K562 (cell line): ENCODE measurements around the gene ZNF558. TPM values are rescaled to one million over a fixed set of nuclear protein-coding genes. Genes with fewer than 3 reads are reported as not detected.
A peak's percentile ranks its signal among the peaks of the same experiment; 100 is the strongest.

Source experiments
- CBX1 ChIP-seq: sonication (generic); IDR thresholded peaks from 2 replicates; pipeline ENCODE4 v1.6.1; 2016; ENCODE audit warnings: antibody characterized with exemption, low read depth, mild to moderate bottlenecking
- CBX5 ChIP-seq: IDR thresholded peaks from 2 replicates; pipeline ENCODE4 v1.6.1; 2014; ENCODE audit warnings: low read depth, borderline replicate concordance
- polyA plus RNA-seq, 8 experiments: library from polyadenylated mRNA; depleted of rRNA in 4 of 8; stranded (reverse) in 5 of 8; unstranded in 3 of 8; fragments of >200 nt; fragmentation: Nextera tagmentation in 2 of 8; fragmentation: Illumina TruSeq in 1 of 8; extraction: Ambion mirVana in 2 of 8; extraction: Trizol in 1 of 8; gene quantifications; 2 replicates each; pipeline versions ENCODE4 v1.2.1 to v1.2.3, GENCODE V29; 2011 to 2014; ENCODE audit warnings: inconsistent platforms in 1 of 8, missing spikeins in 1 of 8
- total RNA-seq, 7 experiments: library from RNA; depleted of rRNA in 6 of 7; stranded (reverse); fragments of >200 nt in 6 of 7; fragmentation: Illumina TruSeq in 2 of 7; extraction: Trizol in 2 of 7; gene quantifications; 2 replicates each; pipeline versions ENCODE4 v1.2.1 to v1.2.3, GENCODE V29; 2011 to 2021; ENCODE audit warnings: low replicate concordance in 1 of 7
- TF ChIP-seq, protein P1 (sequence below), 2 experiments: IDR thresholded peaks in 1 of 2; conservative IDR thresholded peaks in 1 of 2; 2 replicates each; pipeline ENCODE4 v1.6.1; 2016; ENCODE audit warnings: low read depth in 2 of 2, mild to moderate bottlenecking in 1 of 2, missing compliant biosample characterization in 1 of 2, missing genetic modification characterization in 1 of 2, moderate library complexity in 1 of 2
- TF ChIP-seq, protein P2 (sequence below): fragments of 450-650 bp; IDR thresholded peaks from 2 replicates; pipeline ENCODE4 v1.6.1; 2016; ENCODE audit warnings: mild to moderate bottlenecking, moderate library complexity

Gene ZNF558
- total and polyA plus RNA-seq, 9 of the 15 experiments (the other 6 are each of a cell fraction or from before 2014, with no cell fraction given), result 5.4 to 47.6 (median 21.2) TPM

DNA sequence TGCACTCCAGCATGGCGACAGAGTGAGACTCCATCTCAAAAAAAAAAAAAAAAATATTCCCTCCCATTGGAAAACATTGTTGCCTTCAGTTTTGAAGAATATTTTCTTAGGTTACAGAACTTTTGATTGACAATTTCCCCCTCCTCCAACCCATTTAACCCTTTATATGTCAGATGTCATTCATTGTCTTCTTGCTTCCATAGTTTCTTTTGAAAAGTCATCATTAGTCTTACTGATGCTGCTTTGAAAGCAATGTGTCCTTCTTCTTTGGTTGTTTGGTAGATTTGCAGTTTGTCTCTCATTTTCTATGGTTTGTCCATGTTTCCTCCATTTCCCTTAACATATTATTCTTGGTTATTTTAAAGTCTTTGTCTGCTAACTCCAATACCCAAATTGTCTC, 25.4 kb downstream of the ZNF558 start (continued):
- TF ChIP-seq, protein P1, sequence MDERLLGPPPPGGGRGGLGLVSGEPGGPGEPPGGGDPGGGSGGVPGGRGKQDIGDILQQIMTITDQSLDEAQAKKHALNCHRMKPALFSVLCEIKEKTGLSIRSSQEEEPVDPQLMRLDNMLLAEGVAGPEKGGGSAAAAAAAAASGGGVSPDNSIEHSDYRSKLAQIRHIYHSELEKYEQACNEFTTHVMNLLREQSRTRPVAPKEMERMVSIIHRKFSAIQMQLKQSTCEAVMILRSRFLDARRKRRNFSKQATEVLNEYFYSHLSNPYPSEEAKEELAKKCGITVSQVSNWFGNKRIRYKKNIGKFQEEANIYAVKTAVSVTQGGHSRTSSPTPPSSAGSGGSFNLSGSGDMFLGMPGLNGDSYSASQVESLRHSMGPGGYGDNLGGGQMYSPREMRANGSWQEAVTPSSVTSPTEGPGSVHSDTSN (CRISPR knock-in tag; IDR thresholded peaks at IDR 0.05; ENCODE audit: low read depth), result no peak
- TF ChIP-seq, protein P1 (tag; conservative IDR thresholded peaks at IDR 0.05; ENCODE audit: low read depth), result peak; percentile 82
- TF ChIP-seq CBX5, result peak; percentile 94
- TF ChIP-seq, protein P2, sequence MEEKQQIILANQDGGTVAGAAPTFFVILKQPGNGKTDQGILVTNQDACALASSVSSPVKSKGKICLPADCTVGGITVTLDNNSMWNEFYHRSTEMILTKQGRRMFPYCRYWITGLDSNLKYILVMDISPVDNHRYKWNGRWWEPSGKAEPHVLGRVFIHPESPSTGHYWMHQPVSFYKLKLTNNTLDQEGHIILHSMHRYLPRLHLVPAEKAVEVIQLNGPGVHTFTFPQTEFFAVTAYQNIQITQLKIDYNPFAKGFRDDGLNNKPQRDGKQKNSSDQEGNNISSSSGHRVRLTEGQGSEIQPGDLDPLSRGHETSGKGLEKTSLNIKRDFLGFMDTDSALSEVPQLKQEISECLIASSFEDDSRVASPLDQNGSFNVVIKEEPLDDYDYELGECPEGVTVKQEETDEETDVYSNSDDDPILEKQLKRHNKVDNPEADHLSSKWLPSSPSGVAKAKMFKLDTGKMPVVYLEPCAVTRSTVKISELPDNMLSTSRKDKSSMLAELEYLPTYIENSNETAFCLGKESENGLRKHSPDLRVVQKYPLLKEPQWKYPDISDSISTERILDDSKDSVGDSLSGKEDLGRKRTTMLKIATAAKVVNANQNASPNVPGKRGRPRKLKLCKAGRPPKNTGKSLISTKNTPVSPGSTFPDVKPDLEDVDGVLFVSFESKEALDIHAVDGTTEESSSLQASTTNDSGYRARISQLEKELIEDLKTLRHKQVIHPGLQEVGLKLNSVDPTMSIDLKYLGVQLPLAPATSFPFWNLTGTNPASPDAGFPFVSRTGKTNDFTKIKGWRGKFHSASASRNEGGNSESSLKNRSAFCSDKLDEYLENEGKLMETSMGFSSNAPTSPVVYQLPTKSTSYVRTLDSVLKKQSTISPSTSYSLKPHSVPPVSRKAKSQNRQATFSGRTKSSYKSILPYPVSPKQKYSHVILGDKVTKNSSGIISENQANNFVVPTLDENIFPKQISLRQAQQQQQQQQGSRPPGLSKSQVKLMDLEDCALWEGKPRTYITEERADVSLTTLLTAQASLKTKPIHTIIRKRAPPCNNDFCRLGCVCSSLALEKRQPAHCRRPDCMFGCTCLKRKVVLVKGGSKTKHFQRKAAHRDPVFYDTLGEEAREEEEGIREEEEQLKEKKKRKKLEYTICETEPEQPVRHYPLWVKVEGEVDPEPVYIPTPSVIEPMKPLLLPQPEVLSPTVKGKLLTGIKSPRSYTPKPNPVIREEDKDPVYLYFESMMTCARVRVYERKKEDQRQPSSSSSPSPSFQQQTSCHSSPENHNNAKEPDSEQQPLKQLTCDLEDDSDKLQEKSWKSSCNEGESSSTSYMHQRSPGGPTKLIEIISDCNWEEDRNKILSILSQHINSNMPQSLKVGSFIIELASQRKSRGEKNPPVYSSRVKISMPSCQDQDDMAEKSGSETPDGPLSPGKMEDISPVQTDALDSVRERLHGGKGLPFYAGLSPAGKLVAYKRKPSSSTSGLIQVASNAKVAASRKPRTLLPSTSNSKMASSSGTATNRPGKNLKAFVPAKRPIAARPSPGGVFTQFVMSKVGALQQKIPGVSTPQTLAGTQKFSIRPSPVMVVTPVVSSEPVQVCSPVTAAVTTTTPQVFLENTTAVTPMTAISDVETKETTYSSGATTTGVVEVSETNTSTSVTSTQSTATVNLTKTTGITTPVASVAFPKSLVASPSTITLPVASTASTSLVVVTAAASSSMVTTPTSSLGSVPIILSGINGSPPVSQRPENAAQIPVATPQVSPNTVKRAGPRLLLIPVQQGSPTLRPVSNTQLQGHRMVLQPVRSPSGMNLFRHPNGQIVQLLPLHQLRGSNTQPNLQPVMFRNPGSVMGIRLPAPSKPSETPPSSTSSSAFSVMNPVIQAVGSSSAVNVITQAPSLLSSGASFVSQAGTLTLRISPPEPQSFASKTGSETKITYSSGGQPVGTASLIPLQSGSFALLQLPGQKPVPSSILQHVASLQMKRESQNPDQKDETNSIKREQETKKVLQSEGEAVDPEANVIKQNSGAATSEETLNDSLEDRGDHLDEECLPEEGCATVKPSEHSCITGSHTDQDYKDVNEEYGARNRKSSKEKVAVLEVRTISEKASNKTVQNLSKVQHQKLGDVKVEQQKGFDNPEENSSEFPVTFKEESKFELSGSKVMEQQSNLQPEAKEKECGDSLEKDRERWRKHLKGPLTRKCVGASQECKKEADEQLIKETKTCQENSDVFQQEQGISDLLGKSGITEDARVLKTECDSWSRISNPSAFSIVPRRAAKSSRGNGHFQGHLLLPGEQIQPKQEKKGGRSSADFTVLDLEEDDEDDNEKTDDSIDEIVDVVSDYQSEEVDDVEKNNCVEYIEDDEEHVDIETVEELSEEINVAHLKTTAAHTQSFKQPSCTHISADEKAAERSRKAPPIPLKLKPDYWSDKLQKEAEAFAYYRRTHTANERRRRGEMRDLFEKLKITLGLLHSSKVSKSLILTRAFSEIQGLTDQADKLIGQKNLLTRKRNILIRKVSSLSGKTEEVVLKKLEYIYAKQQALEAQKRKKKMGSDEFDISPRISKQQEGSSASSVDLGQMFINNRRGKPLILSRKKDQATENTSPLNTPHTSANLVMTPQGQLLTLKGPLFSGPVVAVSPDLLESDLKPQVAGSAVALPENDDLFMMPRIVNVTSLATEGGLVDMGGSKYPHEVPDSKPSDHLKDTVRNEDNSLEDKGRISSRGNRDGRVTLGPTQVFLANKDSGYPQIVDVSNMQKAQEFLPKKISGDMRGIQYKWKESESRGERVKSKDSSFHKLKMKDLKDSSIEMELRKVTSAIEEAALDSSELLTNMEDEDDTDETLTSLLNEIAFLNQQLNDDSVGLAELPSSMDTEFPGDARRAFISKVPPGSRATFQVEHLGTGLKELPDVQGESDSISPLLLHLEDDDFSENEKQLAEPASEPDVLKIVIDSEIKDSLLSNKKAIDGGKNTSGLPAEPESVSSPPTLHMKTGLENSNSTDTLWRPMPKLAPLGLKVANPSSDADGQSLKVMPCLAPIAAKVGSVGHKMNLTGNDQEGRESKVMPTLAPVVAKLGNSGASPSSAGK, result no peak
- TF ChIP-seq CBX1, result peak; percentile 65; the same call in 1 of the 2 replicates
- TF ChIP-seq, all 486 proteins: peak for 10
